T-helper 1 cell (primary cell): ENCODE measurements around the gene LPCAT2.
"Not testable (repeated sequence)": the region's sequence is repeated elsewhere in the genome, so short reads cannot be mapped to it uniquely, and the experiment has no call there.

Source experiments
- DNase-seq, 5 donors: peaks; one replicate each; pipeline ENCODE4 v3.0.0-alpha.2; 2012 to 2020

The LPCAT2 gene

DNA sequence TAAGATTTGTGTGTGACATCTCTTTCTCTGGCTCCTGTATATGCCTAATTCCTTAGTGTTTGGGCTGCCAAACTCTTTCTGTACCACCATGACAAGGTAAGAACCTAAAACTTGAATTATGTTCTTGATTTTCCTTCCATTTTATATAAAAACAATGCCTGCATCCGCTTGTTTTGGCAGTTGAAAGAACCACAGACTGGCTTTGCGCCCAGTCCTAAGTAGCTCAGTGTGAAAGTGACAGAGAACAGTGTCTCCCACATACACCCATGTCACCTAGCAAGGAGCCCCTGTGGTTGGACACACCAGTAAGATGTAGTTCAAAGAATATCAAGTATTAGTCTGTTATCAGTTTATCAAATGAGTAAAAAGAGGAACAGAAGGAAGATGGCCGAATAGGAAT is 106.2 kb downstream of the LPCAT2 start:
- DNase-seq = no peak

DNA sequence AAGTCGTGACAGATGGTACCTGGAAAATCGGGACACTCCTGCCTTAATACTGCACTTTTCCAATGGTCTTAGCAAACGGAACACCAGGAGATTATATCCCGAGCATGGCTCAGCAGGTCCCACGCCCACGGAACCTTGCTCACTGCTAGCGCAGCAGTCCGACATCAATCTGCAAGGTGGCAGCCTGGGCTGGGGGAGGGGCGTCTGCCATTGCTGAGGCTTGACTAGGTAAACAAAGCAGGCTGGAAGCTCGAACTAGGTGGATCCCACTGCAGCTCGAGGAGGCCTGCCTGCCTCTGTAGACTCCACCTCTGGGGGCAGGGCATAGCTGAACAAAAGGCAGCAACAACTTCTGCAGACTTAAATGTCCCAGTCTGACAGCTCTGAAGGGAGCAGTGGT is 106.8 kb downstream of the LPCAT2 start:
- not testable (repeated sequence) for DNase-seq

DNA sequence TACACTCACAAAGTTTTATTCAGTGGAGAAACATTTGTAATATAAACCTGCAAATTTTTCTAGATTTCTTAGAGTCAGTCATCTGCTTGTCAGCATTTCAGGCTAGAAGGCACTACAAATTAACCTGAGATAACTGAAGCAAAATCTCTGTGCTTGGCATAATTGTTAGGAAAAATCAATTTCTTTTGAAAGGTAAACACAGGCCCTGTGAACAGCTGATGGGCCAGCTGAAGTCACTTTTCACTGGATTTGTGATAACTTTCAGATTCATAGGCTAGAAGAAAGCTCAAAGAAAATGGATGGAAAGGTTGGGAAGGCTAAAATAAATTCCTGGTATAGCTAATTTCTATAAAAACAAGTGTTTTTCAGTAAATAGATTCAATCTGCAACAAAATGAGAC is 112.9 kb downstream of the LPCAT2 start:
- no peak for DNase-seq

DNA sequence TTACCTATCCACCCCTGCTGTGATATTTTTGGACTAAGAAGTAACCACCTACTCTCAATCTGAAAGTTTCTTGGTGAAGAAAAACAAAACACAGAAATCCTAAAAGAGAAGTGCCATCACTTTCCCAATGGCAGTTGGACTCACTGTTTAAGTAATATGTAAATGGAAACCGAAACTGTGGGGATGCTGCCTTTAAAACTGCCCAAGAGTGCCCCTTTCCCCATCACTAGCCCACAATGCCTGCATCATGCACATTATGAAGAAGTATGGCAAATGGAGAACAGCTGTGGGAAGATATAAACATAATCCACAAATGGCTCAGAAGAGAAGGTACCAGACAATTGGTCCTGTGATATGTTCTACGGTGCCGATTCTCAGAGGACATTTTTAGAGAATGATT is 113.4 kb downstream of the LPCAT2 start:
- DNase-seq = no peak

DNA sequence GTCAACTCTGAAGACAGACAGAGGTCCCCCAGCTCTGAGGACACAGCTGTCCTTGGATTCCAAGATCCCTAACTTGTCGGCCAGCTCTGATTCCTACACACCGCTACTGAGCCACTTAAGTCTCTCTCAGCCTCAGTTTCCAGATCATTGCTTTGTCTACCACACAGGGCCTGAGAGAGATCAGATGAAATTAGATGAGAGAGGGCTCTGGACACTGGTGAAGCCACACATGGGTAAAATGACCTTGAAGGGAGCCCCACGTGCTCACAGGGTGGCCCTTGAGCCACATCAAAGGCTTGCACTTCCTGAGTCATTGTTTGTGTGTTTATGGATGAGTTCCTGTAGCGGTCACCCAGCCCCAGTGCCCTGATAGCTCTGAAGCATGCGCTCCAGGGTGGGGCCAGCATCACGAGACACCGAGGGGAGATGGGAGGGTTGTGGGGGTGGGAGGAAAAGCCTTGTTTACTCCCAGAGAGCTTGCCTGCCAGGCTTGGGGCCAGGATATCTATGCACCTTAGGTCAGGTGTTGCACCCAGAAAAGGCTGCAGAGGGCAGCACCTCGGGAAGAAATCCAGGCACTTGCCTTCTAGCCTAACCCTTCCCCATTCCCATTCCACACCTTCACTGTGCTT is 114.2 kb downstream of the LPCAT2 start:
- no peak for DNase-seq

DNA sequence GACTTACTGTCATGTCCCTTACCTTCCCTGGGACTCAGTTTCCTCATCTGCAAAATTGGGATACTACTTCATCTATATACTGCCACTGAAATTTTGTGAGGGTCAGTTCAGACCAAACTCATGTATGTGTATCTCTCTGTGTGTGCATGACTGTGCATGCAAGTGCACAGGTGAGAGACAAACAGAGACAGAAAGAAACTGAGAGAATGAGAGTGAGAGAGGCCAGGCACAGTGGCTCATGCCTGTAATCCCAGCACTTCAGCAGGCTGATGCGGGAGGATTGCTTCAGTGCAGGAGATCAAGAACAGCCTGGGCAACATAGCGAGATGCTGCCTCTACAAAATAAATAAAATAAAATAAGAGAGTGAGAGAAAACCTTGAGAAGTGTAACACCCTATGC is 114.8 kb downstream of the LPCAT2 start:
- no peak for DNase-seq

DNA sequence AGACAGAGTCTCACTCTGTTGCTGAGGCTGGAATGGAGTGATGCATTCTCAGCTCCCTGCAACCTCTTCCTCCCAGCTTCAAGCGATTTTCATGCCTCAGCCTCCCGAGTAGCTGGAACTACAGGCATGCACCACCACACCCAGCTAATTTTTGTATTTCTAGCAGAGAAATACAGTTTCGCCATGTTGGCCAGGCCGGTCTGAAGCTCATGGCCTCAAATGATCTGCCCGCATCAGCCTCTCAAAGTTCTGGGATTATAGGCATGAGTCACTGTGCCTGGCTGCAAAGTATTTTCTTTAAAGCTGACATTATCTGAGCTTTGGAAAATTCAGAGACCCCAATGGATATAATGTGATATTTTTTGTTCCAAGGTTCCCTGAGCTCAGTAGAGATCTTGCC is 115.8 kb downstream of the LPCAT2 start:
- no peak for DNase-seq

DNA sequence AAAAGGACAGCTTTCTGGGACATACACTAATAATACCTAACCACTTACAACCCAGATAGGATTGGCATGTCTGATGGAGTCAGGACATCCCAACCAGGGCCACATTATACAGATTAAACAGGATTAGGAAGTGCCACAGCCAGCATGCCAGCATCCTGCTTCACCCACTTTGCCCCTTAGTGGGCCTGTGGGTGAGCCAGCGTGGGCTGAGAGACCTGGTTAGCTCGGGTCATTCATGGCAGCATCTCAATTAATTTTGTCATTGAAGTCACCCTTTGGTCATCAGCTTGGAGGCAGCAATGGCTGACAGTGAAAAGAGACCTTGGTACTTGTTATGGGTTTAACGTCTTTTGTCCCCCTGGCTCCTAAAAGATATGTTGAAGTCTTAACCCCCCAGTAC is 117.0 kb downstream of the LPCAT2 start:
- no peak for DNase-seq

DNA sequence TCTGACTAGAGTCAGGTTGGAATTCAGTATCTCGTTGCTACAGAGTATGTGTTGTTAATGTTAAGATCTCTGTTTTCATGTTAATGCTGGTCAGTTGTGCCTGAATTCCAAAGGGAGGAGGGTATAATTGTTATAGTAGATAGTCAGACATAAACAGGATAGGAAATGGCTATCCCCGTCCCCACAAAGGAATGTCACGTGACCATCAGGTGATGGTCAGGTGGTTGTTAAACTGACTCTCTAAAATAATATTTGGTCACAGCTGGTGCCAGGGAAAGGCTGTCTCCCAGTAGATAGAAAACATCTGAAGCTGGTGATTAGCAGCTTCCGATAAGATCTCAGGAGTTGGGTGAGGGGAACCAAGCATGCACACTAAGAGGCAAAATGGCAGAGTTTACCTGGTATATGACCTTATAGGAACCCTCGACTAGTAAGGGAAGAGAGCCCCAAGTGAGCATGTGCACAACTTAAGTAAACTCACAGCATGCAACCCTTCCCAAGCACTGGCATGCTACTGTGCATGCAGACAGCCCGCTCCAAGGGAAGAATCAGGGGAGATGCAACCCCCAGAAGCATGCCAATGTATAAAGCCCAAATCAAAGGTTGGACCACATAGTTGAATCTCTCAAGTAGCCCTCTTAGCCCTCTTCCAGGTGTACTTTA is 119.6 kb downstream of the LPCAT2 start:
- DNase-seq = no peak

DNA sequence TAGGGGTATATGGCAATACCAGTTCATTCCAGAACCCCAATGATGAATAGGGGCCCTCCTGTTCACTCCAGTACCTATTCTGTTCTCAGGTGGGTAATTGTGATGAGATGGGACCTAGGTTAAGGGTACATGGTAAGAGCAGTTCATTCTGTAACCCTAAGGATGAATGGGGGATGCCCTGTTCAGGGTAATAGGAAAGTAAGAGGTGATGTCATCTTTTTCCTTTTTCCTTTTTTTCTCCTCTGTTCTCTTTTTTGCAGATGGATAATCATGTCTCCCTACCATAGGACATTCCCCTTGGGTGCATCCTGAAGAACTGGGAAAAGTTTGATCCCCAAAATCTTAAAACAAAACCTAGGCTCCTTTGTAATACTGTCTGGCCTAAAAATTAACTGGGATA is 121.9 kb downstream of the LPCAT2 start:
- no peak for DNase-seq

DNA sequence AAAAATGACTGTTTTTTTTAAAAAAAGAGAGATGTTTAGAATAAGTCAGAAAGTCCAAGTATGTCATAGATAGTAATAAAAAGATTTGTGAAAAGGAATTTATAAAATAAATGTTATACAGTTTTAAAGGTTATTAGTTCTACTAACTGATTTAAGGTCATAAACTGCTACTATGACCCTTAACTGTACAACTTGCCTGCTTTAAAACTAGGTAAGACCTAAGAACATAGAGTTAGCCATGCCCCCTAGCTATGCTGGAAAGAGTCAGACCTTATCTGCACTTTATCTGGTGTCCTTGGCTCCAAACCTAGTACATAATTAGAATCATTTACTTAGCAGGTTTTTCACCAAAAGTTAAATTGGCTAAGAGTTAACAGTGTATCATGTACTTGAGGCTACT is 123.4 kb downstream of the LPCAT2 start:
- DNase-seq = no peak

DNA sequence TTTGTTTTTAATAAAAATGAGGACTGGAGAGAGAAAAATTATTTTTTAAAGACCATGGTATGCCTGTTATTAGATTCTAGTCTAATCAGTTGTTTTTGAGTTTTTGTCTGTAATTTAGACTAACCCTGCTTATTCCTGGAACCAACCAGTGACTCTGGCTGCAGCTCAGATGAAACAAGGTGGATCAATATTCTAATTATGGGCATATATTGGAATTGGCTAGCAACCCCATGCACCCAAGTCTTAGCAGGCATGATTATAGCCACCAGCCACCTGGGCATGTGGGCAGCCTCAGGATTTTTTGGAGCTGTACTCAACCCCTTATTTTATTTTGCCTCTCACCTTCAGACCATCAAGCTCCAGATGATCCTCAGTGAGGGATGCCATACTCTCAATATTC is 125.3 kb downstream of the LPCAT2 start:
- no peak for DNase-seq
